SU-DHL-6 (cell line): Measurements from ENCODE around the gene ARRDC3.

Experiments used
- H2AFZ ChIP-seq: fragments of 200-600 bp; sonication (generic); 2 replicates; pipeline ENCODE4 v1.6.1; 2014; ENCODE audit warnings: low read depth, mild to moderate bottlenecking, moderate library complexity, mixed read lengths, antibody characterized with exemption, low read length; ENCODE audit not compliant: severe bottlenecking
- H3F3A ChIP-seq: fragments of 200-600 bp; shearing (Covaris generic); 2 replicates; pipeline ENCODE4 v1.6.0; 2016; ENCODE audit warnings: antibody characterized with exemption, mild to moderate bottlenecking; ENCODE audit not compliant: insufficient read depth
- H3K27ac ChIP-seq: fragments of 200-600 bp; sonication (generic); 2 replicates; pipeline ENCODE4 v1.5.1; 2016; ENCODE audit warnings: low read depth, mild to moderate bottlenecking, low read length, moderate library complexity, mixed read lengths
- H3K27me3 ChIP-seq: fragments of 200-600 bp; sonication (generic), shearing (Covaris generic); 2 replicates; pipeline ENCODE4 v1.6.0; 2014; ENCODE audit warnings: mild to moderate bottlenecking, low read length
- H3K36me3 ChIP-seq: fragments of 200-600 bp; sonication (generic); 2 replicates; pipeline ENCODE4 v1.6.1; 2014; ENCODE audit warnings: mild to moderate bottlenecking, low read length, mixed read lengths
- H3K4me2 ChIP-seq: fragments of 300-600, 200-600 bp; shearing (Covaris generic), sonication (generic); 2 replicates; pipeline ENCODE4 v1.6.0; 2014; ENCODE audit warnings: low read length, low read depth, mild to moderate bottlenecking; ENCODE audit not compliant: poor library complexity, severe bottlenecking
- H3K4me3 ChIP-seq: fragments of 200-600 bp; sonication (generic); 2 replicates; pipeline ENCODE4 v1.5.1; 2014; ENCODE audit warnings: antibody characterized with exemption, low read length, mild to moderate bottlenecking, mixed read lengths; ENCODE audit not compliant: insufficient read depth, poor library complexity, severe bottlenecking
- H3K79me2 ChIP-seq: fragments of 200-600 bp; sonication (generic); 2 replicates; pipeline ENCODE4 v1.6.1; 2014; ENCODE audit warnings: mild to moderate bottlenecking, low read length, moderate library complexity; ENCODE audit not compliant: insufficient read depth
- H3K9ac ChIP-seq: fragments of 200-600 bp; sonication (generic); 2 replicates; pipeline ENCODE4 v1.7.0; 2014; ENCODE audit warnings: mild to moderate bottlenecking, low read length
- H3K9me2 ChIP-seq: fragments of 200-600 bp; sonication (generic); replicated peaks from 2 replicates; pipeline ENCODE4 v1.6.1; 2014; ENCODE audit warnings: low read length; ENCODE audit not compliant: insufficient read depth
- H3K9me3 ChIP-seq: fragments of 200-600 bp; sonication (generic); 2 replicates; pipeline ENCODE4 v1.6.1; 2014; ENCODE audit warnings: low read length, mixed read lengths; ENCODE audit not compliant: insufficient read depth
- H4K20me1 ChIP-seq: fragments of 200-600 bp; sonication (generic); 2 replicates; pipeline ENCODE4 v1.6.1; 2014; ENCODE audit warnings: low read depth, mild to moderate bottlenecking, antibody characterized with exemption, low read length, moderate library complexity, mixed read lengths
- CTCF ChIP-seq: fragments of 200-600 bp; sonication (generic); IDR thresholded peaks from one replicate; pipeline ENCODE4 v1.5.1; 2017; ENCODE audit warnings: antibody characterized with exemption, mild to moderate bottlenecking, low read length, moderate library complexity; ENCODE audit not compliant: insufficient read depth, poor library complexity, severe bottlenecking
- EZH2phosphoT487 ChIP-seq: fragments of 200-600 bp; sonication (generic), shearing (Covaris generic); conservative IDR thresholded peaks from 2 replicates; pipeline ENCODE4 v1.6.1; 2018; ENCODE audit warnings: mild to moderate bottlenecking, antibody characterized with exemption, low read length, moderate library complexity, mixed read lengths

Gene ARRDC3

GRCh38 chr5:91384671-91385430, 1.7 kb upstream of the ARRDC3 start:
- no peaks in the 10 kb centered on the region for H3K36me3 ChIP-seq
- H3K9me3 ChIP-seq = no peaks in the 10 kb centered on the region
- no peaks in the 10 kb centered on the region for H3K9me2 ChIP-seq
- peak overlapping the region; percentile 95 for H3K27ac ChIP-seq
- H3K4me3 ChIP-seq = peak overlapping the region; percentile 74
- peaks cover 27% of the 10 kb centered on the region for H3K79me2 ChIP-seq
- TF ChIP-seq EZH2phosphoT487 = no peak
- TF ChIP-seq CTCF = peak; percentile 93
- H4K20me1 ChIP-seq = no peaks in the 10 kb centered on the region
- H2AFZ ChIP-seq = peak overlapping the region; percentile 55
- peak overlapping the region; percentile 98 for H3K4me2 ChIP-seq
- H3K27me3 ChIP-seq = no peaks in the 10 kb centered on the region
- H3F3A ChIP-seq = peaks cover 29% of the 10 kb centered on the region
- H3K9ac ChIP-seq = peak overlapping the region; percentile 94

GRCh38 chr5:91383956-91384300, 811 bp upstream of the ARRDC3 start:
- Histone ChIP-seq H3K9ac (peak overlapping the region; percentile 94), H3K4me2 (peak overlapping the region; percentile 98), H3K9me2 (no peaks in the 10 kb centered on the region), H3K4me3 (peak overlapping the region; percentile 74), H2AFZ (peak overlapping the region; percentile 55), H3F3A (peaks cover 29% of the 10 kb centered on the region), H3K9me3 (no peaks in the 10 kb centered on the region), H3K27me3 (no peaks in the 10 kb centered on the region), H4K20me1 (no peaks in the 10 kb centered on the region), H3K36me3 (no peaks in the 10 kb centered on the region), H3K79me2 (peaks cover 36% of the 10 kb centered on the region), H3K27ac (peak overlapping the region; percentile 95)
- TF ChIP-seq EZH2phosphoT487 (no peak), CTCF (no peak)

- H3K4me3 ChIP-seq = peak overlapping the region; percentile 98
- peaks cover 50% of the 10 kb centered on the region for H3K79me2 ChIP-seq
- TF ChIP-seq CTCF = no peak
- no peak for TF ChIP-seq EZH2phosphoT487
- peak overlapping the region; percentile 95 for H3K27ac ChIP-seq
- no peaks in the 10 kb centered on the region for H4K20me1 ChIP-seq
- peaks cover 42% of the 10 kb centered on the region for H3F3A ChIP-seq
- H3K36me3 ChIP-seq = peaks cover 11% of the 10 kb centered on the region
- H3K9me2 ChIP-seq = no peaks in the 10 kb centered on the region
- H3K4me2 ChIP-seq = peak overlapping the region; percentile 98
- peak overlapping the region; percentile 94 for H3K9ac ChIP-seq
- H3K27me3 ChIP-seq = no peaks in the 10 kb centered on the region
- H2AFZ ChIP-seq = no peak overlapping the region
- no peaks in the 10 kb centered on the region for H3K9me3 ChIP-seq
Measured at GRCh38 chr5:91382530-91383026, 539 bp downstream of the ARRDC3 start.
